ENCODE data around the gene BMPR1A.
"Not testable (repeated sequence)": the region's sequence is repeated elsewhere in the genome, so short reads cannot be mapped to it uniquely, and the experiment has no call there.

The BMPR1A gene

GRCh38 chr10:86932674-86933073, 176.3 kb downstream of the BMPR1A start:
- Mint-ChIP-seq H3K4me1 (peaks cover 7% of the 10 kb centered on the region), H3K27ac (no peak overlapping the region), H3K36me3 (peaks cover 10% of the 10 kb centered on the region), H3K4me3 (no peak overlapping the region), H3K27me3 (no peaks in the 10 kb centered on the region), H3K9me3 (no peaks in the 10 kb centered on the region)
- ATAC-seq, result no peak

- H3K4me3 Mint-ChIP-seq, ATAC-seq, H3K4me1 Mint-ChIP-seq, H3K27me3 Mint-ChIP-seq, H3K9me3 Mint-ChIP-seq, H3K27ac Mint-ChIP-seq, H3K36me3 Mint-ChIP-seq: not testable (repeated sequence)
These were observed 177.8 kb downstream of the BMPR1A start for GRCh38 chr10:86934162-86934711.

GRCh38 chr10:86936661-86937501, 180.5 kb downstream of the BMPR1A start:
- H3K4me1 Mint-ChIP-seq, result peaks cover 7% of the 10 kb centered on the region
- H3K9me3 Mint-ChIP-seq, result no peaks in the 10 kb centered on the region
- no peaks in the 10 kb centered on the region for H3K36me3 Mint-ChIP-seq
- ATAC-seq, result no peak
- H3K4me3 Mint-ChIP-seq, result no peak overlapping the region
- H3K27ac Mint-ChIP-seq, result no peak overlapping the region
- no peaks in the 10 kb centered on the region for H3K27me3 Mint-ChIP-seq

- no peak for ATAC-seq
- Mint-ChIP-seq H3K27me3 (no peaks in the 10 kb centered on the region), H3K36me3 (no peaks in the 10 kb centered on the region), H3K27ac (no peak overlapping the region), H3K4me1 (peaks cover 7% of the 10 kb centered on the region), H3K4me3 (no peak overlapping the region), H3K9me3 (no peaks in the 10 kb centered on the region)
These were observed 181.2 kb downstream of the BMPR1A start for GRCh38 chr10:86937502-86938154.

- Mint-ChIP-seq H3K9me3 (no peaks in the 10 kb centered on the region), H3K27me3 (no peaks in the 10 kb centered on the region), H3K36me3 (no peaks in the 10 kb centered on the region), H3K4me3 (no peak overlapping the region), H3K4me1 (peaks cover 7% of the 10 kb centered on the region), H3K27ac (no peak overlapping the region)
- no peak for ATAC-seq
These were observed 181.8 kb downstream of the BMPR1A start for GRCh38 chr10:86938260-86938659.

- not testable (repeated sequence) for H3K27me3 Mint-ChIP-seq, H3K4me1 Mint-ChIP-seq, H3K4me3 Mint-ChIP-seq, ATAC-seq, H3K36me3 Mint-ChIP-seq, H3K9me3 Mint-ChIP-seq
- H3K27ac Mint-ChIP-seq, result peak overlapping the region; percentile 44
These were observed 183.7 kb downstream of the BMPR1A start for GRCh38 chr10:86940076-86940475.

- H3K27me3 Mint-ChIP-seq, result no peaks in the 10 kb centered on the region
- no peak overlapping the region for H3K27ac Mint-ChIP-seq
- H3K4me1 Mint-ChIP-seq, result peaks cover 7% of the 10 kb centered on the region
- H3K36me3 Mint-ChIP-seq, result no peaks in the 10 kb centered on the region
- no peak for ATAC-seq
- no peaks in the 10 kb centered on the region for H3K9me3 Mint-ChIP-seq
- H3K4me3 Mint-ChIP-seq, result no peak overlapping the region
These were observed 184.3 kb downstream of the BMPR1A start for GRCh38 chr10:86940677-86941076.

- peaks cover 3% of the 10 kb centered on the region for H3K27me3 Mint-ChIP-seq
- no peaks in the 10 kb centered on the region for H3K36me3 Mint-ChIP-seq
- H3K4me3 Mint-ChIP-seq, result no peak overlapping the region
- peaks cover under 1% of the 10 kb centered on the region for H3K4me1 Mint-ChIP-seq
- H3K9me3 Mint-ChIP-seq, result no peaks in the 10 kb centered on the region
- ATAC-seq, result no peak
- no peak overlapping the region for H3K27ac Mint-ChIP-seq
These were observed 185.0 kb downstream of the BMPR1A start for GRCh38 chr10:86941426-86941825.

GRCh38 chr10:86941991-86942421, 185.6 kb downstream of the BMPR1A start:
- peaks cover 9% of the 10 kb centered on the region for H3K27me3 Mint-ChIP-seq
- H3K9me3 Mint-ChIP-seq, result no peaks in the 10 kb centered on the region
- no peak overlapping the region for H3K4me3 Mint-ChIP-seq
- no peaks in the 10 kb centered on the region for H3K36me3 Mint-ChIP-seq
- H3K27ac Mint-ChIP-seq, result no peak overlapping the region
- ATAC-seq, result no peak
- no peaks in the 10 kb centered on the region for H3K4me1 Mint-ChIP-seq

GRCh38 chr10:86942441-86943315, 186.3 kb downstream of the BMPR1A start:
- H3K4me1 Mint-ChIP-seq, result no peaks in the 10 kb centered on the region
- no peak overlapping the region for H3K27ac Mint-ChIP-seq
- peaks cover 12% of the 10 kb centered on the region for H3K27me3 Mint-ChIP-seq
- ATAC-seq, result no peak
- no peaks in the 10 kb centered on the region for H3K36me3 Mint-ChIP-seq
- no peak overlapping the region for H3K4me3 Mint-ChIP-seq
- no peaks in the 10 kb centered on the region for H3K9me3 Mint-ChIP-seq

GRCh38 chr10:86943316-86944030, 187.1 kb downstream of the BMPR1A start:
- Mint-ChIP-seq H3K36me3 (no peaks in the 10 kb centered on the region), H3K27ac (no peak overlapping the region), H3K4me3 (no peak overlapping the region), H3K27me3 (peaks cover 19% of the 10 kb centered on the region), H3K9me3 (no peaks in the 10 kb centered on the region), H3K4me1 (no peaks in the 10 kb centered on the region)
- no peak for ATAC-seq

- H3K27me3 Mint-ChIP-seq, result peaks cover 21% of the 10 kb centered on the region
- ATAC-seq, result no peak
- no peaks in the 10 kb centered on the region for H3K4me1 Mint-ChIP-seq
- H3K27ac Mint-ChIP-seq, result no peak overlapping the region
- no peaks in the 10 kb centered on the region for H3K36me3 Mint-ChIP-seq
- H3K9me3 Mint-ChIP-seq, result no peaks in the 10 kb centered on the region
- no peak overlapping the region for H3K4me3 Mint-ChIP-seq
These were observed 187.6 kb downstream of the BMPR1A start for GRCh38 chr10:86944031-86944419.

- no peak for ATAC-seq
- Mint-ChIP-seq H3K27ac (no peak overlapping the region), H3K4me3 (no peak overlapping the region), H3K36me3 (no peaks in the 10 kb centered on the region), H3K27me3 (peaks cover 21% of the 10 kb centered on the region), H3K4me1 (no peaks in the 10 kb centered on the region), H3K9me3 (no peaks in the 10 kb centered on the region)
These were observed 188.1 kb downstream of the BMPR1A start for GRCh38 chr10:86944471-86944870.

GRCh38 chr10:86944907-86945306, 188.5 kb downstream of the BMPR1A start:
- Mint-ChIP-seq H3K27ac (no peak overlapping the region), H3K36me3 (no peaks in the 10 kb centered on the region), H3K9me3 (no peaks in the 10 kb centered on the region), H3K4me1 (no peaks in the 10 kb centered on the region), H3K4me3 (no peak overlapping the region), H3K27me3 (peaks cover 21% of the 10 kb centered on the region)
- ATAC-seq, result no peak

Data from stimulated activated memory B cell treated with anti-CD40 and anti-IgM and Interleukin-4, amounts not matched to agents 10 μg/mL and 1 μg/mL and 100 μg/mL, for 72 hours (primary cell).